Fibroblast of lung (primary cell): ENCODE data around the gene PCDHA7.
A peak's percentile ranks its signal among the peaks of the same experiment; 100 is the strongest.

ENCODE experiments used
- EZH2 ChIP-seq: IDR thresholded peaks from 2 replicates; pipeline ENCODE4 v1.5.1; 2012; ENCODE audit warnings: low read length, control low read depth, mild to moderate bottlenecking; ENCODE audit errors: missing control alignments
- TF ChIP-seq, protein P1 (sequence below), 2 donors: IDR thresholded peaks in 1 of 2; conservative IDR thresholded peaks in 1 of 2; 1 replicate in 1 of 2; 2 replicates in 1 of 2; pipeline ENCODE4 v1.5.1; 2011 to 2012; ENCODE audit warnings: low read length in 2 of 2, control low read depth in 1 of 2, inconsistent platforms in 1 of 2, low read depth in 1 of 2, mild to moderate bottlenecking in 1 of 2

DNA sequence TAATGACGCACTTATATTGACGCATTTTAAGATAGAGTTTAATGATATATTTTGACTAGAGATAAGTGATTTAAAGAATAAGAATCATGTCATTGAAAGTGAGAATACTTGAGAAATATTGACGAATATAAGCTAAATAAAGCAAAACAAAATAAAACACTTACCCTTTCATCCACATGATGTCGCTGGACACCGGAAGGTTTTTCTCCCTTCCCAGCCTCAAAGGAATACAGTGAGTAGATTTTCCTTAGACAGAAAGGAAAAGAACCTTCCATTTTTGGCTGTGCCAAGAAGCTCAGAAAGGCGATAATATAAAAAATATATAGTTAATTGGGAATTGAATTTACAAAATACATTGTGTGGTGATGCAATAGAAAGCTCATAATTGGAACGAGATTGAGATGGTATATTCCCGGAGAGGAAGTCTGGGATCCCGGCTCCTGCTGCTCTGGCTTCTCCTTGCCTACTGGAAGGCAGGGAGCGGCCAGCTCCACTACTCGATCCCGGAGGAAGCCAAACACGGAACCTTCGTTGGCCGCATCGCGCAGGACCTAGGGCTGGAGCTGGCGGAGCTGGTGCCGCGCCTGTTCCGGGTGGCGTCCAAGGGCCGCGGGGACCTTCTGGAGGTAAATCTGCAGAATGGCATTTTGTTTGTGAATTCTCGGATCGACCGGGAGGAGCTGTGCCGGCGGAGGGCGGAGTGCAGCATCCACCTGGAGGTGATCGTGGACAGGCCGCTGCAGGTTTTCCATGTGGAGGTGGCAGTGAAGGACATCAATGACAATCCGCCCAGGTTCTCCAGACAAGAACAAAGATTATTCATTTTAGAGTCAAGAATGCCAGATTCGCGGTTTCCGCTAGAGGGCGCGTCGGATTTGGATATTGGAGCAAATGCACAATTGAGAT, 12.4 kb upstream of the PCDHA7 start, which contains the start of gene PCDHA5:
- no peak for TF ChIP-seq EZH2
- TF ChIP-seq, protein P1, sequence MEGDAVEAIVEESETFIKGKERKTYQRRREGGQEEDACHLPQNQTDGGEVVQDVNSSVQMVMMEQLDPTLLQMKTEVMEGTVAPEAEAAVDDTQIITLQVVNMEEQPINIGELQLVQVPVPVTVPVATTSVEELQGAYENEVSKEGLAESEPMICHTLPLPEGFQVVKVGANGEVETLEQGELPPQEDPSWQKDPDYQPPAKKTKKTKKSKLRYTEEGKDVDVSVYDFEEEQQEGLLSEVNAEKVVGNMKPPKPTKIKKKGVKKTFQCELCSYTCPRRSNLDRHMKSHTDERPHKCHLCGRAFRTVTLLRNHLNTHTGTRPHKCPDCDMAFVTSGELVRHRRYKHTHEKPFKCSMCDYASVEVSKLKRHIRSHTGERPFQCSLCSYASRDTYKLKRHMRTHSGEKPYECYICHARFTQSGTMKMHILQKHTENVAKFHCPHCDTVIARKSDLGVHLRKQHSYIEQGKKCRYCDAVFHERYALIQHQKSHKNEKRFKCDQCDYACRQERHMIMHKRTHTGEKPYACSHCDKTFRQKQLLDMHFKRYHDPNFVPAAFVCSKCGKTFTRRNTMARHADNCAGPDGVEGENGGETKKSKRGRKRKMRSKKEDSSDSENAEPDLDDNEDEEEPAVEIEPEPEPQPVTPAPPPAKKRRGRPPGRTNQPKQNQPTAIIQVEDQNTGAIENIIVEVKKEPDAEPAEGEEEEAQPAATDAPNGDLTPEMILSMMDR (conservative IDR thresholded peaks at IDR 0.05 in 1 of 2, IDR thresholded peaks at IDR 0.05 in 1 of 2; ENCODE audit: low read depth in 1 of 2, low read length in 2 of 2): peak; percentile 35 to 36
